Caco-2 (cell line): ENCODE data around the gene NDRG3. TPM values are rescaled to one million over a fixed set of nuclear protein-coding genes. Genes with fewer than 3 reads are reported as not detected.
A peak's percentile ranks its signal among the peaks of the same experiment; 100 is the strongest.

Experiments
- BruUV-seq: library from RNA; stranded (reverse); fragments of 400-500 nt; replicated peaks from 2 replicates; lab custom pipeline; 2021; lab: Mats Ljungman, UMichigan
- CTCF ChIA-PET: fragments of 300-600 bp; sonication (Branson Sonifier 250); formaldehyde crosslinking; loops from one replicate; lab custom pipeline; 2022; ENCODE audit warnings: antibody characterized with exemption; lab: Charles Lee
- POLR2A ChIA-PET: fragments of 300-600 bp; sonication (Branson Sonifier 250); formaldehyde crosslinking; loops from one replicate; lab custom pipeline; 2022; ENCODE audit warnings: antibody characterized with exemption; lab: Charles Lee
- DNase-seq, 2 experiments: peaks; one replicate each; pipeline versions ENCODE4 v3.0.0 to v3.0.0-alpha.2; 2020 to 2022
- H3K27me3 ChIP-seq: replicated peaks from 2 replicates; pipeline ENCODE4 v1.6.0; 2011; ENCODE audit warnings: low read length; ENCODE audit not compliant: control insufficient read depth, insufficient read depth
- H3K36me3 ChIP-seq: 2 replicates; pipeline ENCODE4 v1.5.1; 2011; ENCODE audit warnings: low read length; ENCODE audit not compliant: control insufficient read depth, insufficient read depth
- H3K4me1 ChIP-seq: fragments of 250-450 bp; sonication (Bioruptor Pico); 2 replicates; pipeline ENCODE4 v1.5.1; 2020; ENCODE audit warnings: mild to moderate bottlenecking
- H3K4me3 ChIP-seq: 2 replicates; pipeline ENCODE4 v1.5.1; 2011; ENCODE audit warnings: low read depth, mild to moderate bottlenecking, control low read depth, low read length
- H3K9me3 ChIP-seq: fragments of 250-450 bp; sonication (Bioruptor Pico); 2 replicates; pipeline ENCODE4 v1.5.1; 2020; ENCODE audit warnings: mild to moderate bottlenecking, moderate library complexity
- H3K27ac Mint-ChIP-seq: one replicate; pipeline ENCODE4 v1.8.0; 2022; ENCODE audit warnings: mixed read lengths; ENCODE audit not compliant: unreplicated experiment
- H3K27me3 Mint-ChIP-seq: one replicate; pipeline ENCODE4 v1.8.0; 2022; ENCODE audit warnings: mixed read lengths; ENCODE audit not compliant: insufficient read depth, unreplicated experiment
- H3K36me3 Mint-ChIP-seq: one replicate; pipeline ENCODE4 v1.8.0; 2022; ENCODE audit warnings: mild to moderate bottlenecking, mixed read lengths; ENCODE audit not compliant: insufficient read depth, unreplicated experiment
- H3K4me1 Mint-ChIP-seq: one replicate; pipeline ENCODE4 v1.8.0; 2022; ENCODE audit warnings: low read depth, mixed read lengths; ENCODE audit not compliant: unreplicated experiment
- H3K4me3 Mint-ChIP-seq: one replicate; pipeline ENCODE4 v1.8.0; 2022; ENCODE audit warnings: mild to moderate bottlenecking, moderate library complexity, mixed read lengths; ENCODE audit not compliant: unreplicated experiment
- H3K9me3 Mint-ChIP-seq: one replicate; pipeline ENCODE4 v1.8.0; 2022; ENCODE audit warnings: mixed read lengths; ENCODE audit not compliant: unreplicated experiment
- CTCF ChIP-seq, 2 experiments: fragments of 200-600 bp in 1 of 2; IDR thresholded peaks; 1 replicate in 1 of 2; 2 replicates in 1 of 2; pipeline versions ENCODE4 v1.5.1 to v1.8.0; 2011 to 2022; ENCODE audit warnings: antibody characterized with exemption in 1 of 2, control low read depth in 1 of 2, inconsistent platforms in 1 of 2, low read depth in 1 of 2, low read length in 1 of 2, mild to moderate bottlenecking in 1 of 2, moderate library complexity in 1 of 2; ENCODE audit not compliant: insufficient read depth in 1 of 2, severe bottlenecking in 1 of 2, unreplicated experiment in 1 of 2
- intact Hi-C: fragments of 100-400 bp; cut with micrococcal nuclease; formaldehyde crosslinking; loops from one replicate; pipeline ENCODE4 v1.10.0; 2022; ENCODE audit not compliant: unreplicated experiment
- total RNA-seq: library from RNA; stranded (reverse); gene quantifications from 2 replicates; pipeline ENCODE4 v1.2.3, GENCODE V29; 2022

The NDRG3 gene
- total RNA-seq, 1 experiment from 2014 or later, result 41.5 TPM

- H3K4me1 ChIP-seq, result no peaks in the 10 kb centered on the region
- DNase-seq, result no peak
- H3K4me3 ChIP-seq, result no peak overlapping the region
- intact Hi-C loops, result no loop called here
- no peaks in the 10 kb centered on the region for H3K9me3 ChIP-seq
- H3K27me3 ChIP-seq, result no peaks in the 10 kb centered on the region
- peaks cover 89% of the 10 kb centered on the region for H3K36me3 Mint-ChIP-seq
- ChIA-PET CTCF (no interaction called here), POLR2A (interaction anchor here (0.8 kb wide), 1 partner anchor 12 kb away, joined by 12 read pairs; the partner anchor contains the start of gene DSN1)
- H3K9me3 Mint-ChIP-seq, result no peaks in the 10 kb centered on the region
- H3K36me3 ChIP-seq, result peaks cover 5% of the 10 kb centered on the region
- no peak for TF ChIP-seq CTCF (IDR thresholded peaks at IDR 0.05; ENCODE audit: insufficient read depth in 1 of 2, low read depth in 1 of 2, low read length in 1 of 2, severe bottlenecking in 1 of 2, unreplicated experiment in 1 of 2)
- no TSS peak for BruUV-seq
- H3K4me1 Mint-ChIP-seq, result no peaks in the 10 kb centered on the region
- H3K4me3 Mint-ChIP-seq, result no peak overlapping the region
- H3K27ac Mint-ChIP-seq, result no peak overlapping the region
- no peaks in the 10 kb centered on the region for H3K27me3 Mint-ChIP-seq
Observed at GRCh38 chr20:36761125-36761524, 15.2 kb upstream of the NDRG3 start.

GRCh38 chr20:36760647-36761046 is 14.8 kb upstream of the NDRG3 start:
- Mint-ChIP-seq H3K4me3 (no peak overlapping the region), H3K9me3 (no peaks in the 10 kb centered on the region), H3K27me3 (no peaks in the 10 kb centered on the region), H3K4me1 (no peaks in the 10 kb centered on the region), H3K36me3 (peaks cover 89% of the 10 kb centered on the region), H3K27ac (no peak overlapping the region)
- peak in 1 of 2 experiments; percentile 26 for DNase-seq
- Histone ChIP-seq H3K36me3 (peaks cover 5% of the 10 kb centered on the region), H3K9me3 (no peaks in the 10 kb centered on the region), H3K4me1 (no peaks in the 10 kb centered on the region), H3K27me3 (no peaks in the 10 kb centered on the region), H3K4me3 (no peak overlapping the region)
- no peak for TF ChIP-seq CTCF (IDR thresholded peaks at IDR 0.05; ENCODE audit: insufficient read depth in 1 of 2, low read depth in 1 of 2, low read length in 1 of 2, severe bottlenecking in 1 of 2, unreplicated experiment in 1 of 2)
- BruUV-seq, result no TSS peak
- POLR2A ChIA-PET, result no interaction called here
- CTCF ChIA-PET, result no interaction called here
- intact Hi-C loops, result no loop called here

- CTCF ChIA-PET, result no interaction called here
- H3K27me3 Mint-ChIP-seq, result no peaks in the 10 kb centered on the region
- peaks cover 12% of the 10 kb centered on the region for H3K4me1 Mint-ChIP-seq
- intact Hi-C loops, result no loop called here
- TF ChIP-seq CTCF (IDR thresholded peaks at IDR 0.05; ENCODE audit: insufficient read depth in 1 of 2, low read depth in 1 of 2, low read length in 1 of 2, severe bottlenecking in 1 of 2, unreplicated experiment in 1 of 2), result no peak
- Histone ChIP-seq H3K4me1 (peaks cover 5% of the 10 kb centered on the region), H3K36me3 (peaks cover 5% of the 10 kb centered on the region), H3K27me3 (no peaks in the 10 kb centered on the region), H3K9me3 (no peaks in the 10 kb centered on the region), H3K4me3 (no peak overlapping the region)
- no peaks in the 10 kb centered on the region for H3K9me3 Mint-ChIP-seq
- peaks cover 86% of the 10 kb centered on the region for H3K36me3 Mint-ChIP-seq
- POLR2A ChIA-PET, result no interaction called here
- DNase-seq, result no peak
- BruUV-seq, result no TSS peak
- no peak overlapping the region for H3K27ac Mint-ChIP-seq
- no peak overlapping the region for H3K4me3 Mint-ChIP-seq
Observed at GRCh38 chr20:36758276-36758675, 12.4 kb upstream of the NDRG3 start.
